HL-60 (cell line): ENCODE measurements around the gene OR51B5.

Experiments
- DNase-seq, 2 experiments: peaks; one replicate each; pipeline ENCODE4 v3.0.0-alpha.2; 2010 to 2020; ENCODE audit warnings: low read depth in 1 of 2, low spot score in 1 of 2
- H3K27ac ChIP-seq: fragments of 250-450 bp; sonication (Bioruptor Pico); replicated peaks from 2 replicates; pipeline ENCODE4 v1.5.1; 2020; ENCODE audit warnings: mild to moderate bottlenecking, moderate library complexity
- H3K27me3 ChIP-seq: fragments of 250-450 bp; sonication (Bioruptor Pico); 2 replicates; pipeline ENCODE4 v1.5.1; 2021; ENCODE audit warnings: mild to moderate bottlenecking, moderate library complexity; ENCODE audit not compliant: insufficient read depth, poor library complexity, severe bottlenecking
- H3K4me3 ChIP-seq: replicated peaks from 2 replicates; pipeline ENCODE4 v1.5.1; 2011; ENCODE audit warnings: mild to moderate bottlenecking, control low read depth, low read length; ENCODE audit not compliant: insufficient read depth
- GABPA ChIP-seq: IDR thresholded peaks from 2 replicates; pipeline ENCODE4 v1.6.1; 2012; ENCODE audit warnings: low read depth
- POLR2AphosphoS5 ChIP-seq: IDR thresholded peaks from 2 replicates; pipeline ENCODE4 v1.6.1; 2012; ENCODE audit warnings: low read depth
- SPI1 ChIP-seq: IDR thresholded peaks from 2 replicates; pipeline ENCODE4 v1.6.1; 2012; ENCODE audit warnings: low read depth, mild to moderate bottlenecking, borderline replicate concordance
- long read RNA-seq: library from polyadenylated mRNA; unstranded; transcript quantifications from one replicate; pipeline ENCODE4 v2.0.0, GENCODE V29; 2020
- TF ChIP-seq, protein P1 (sequence below): IDR thresholded peaks from 2 replicates; pipeline ENCODE4 v1.6.1; 2012; ENCODE audit warnings: low read depth; ENCODE audit not compliant: insufficient replicate concordance
- TF ChIP-seq, protein P2 (sequence below): IDR thresholded peaks from one replicate; pipeline ENCODE4 v1.5.1; 2011; ENCODE audit warnings: low read length, control low read depth, inconsistent platforms; ENCODE audit not compliant: insufficient read depth

The OR51B5 gene, protein sequence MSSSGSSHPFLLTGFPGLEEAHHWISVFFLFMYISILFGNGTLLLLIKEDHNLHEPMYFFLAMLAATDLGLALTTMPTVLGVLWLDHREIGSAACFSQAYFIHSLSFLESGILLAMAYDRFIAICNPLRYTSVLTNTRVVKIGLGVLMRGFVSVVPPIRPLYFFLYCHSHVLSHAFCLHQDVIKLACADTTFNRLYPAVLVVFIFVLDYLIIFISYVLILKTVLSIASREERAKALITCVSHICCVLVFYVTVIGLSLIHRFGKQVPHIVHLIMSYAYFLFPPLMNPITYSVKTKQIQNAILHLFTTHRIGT
- long read RNA-seq: 0 reads

DNA sequence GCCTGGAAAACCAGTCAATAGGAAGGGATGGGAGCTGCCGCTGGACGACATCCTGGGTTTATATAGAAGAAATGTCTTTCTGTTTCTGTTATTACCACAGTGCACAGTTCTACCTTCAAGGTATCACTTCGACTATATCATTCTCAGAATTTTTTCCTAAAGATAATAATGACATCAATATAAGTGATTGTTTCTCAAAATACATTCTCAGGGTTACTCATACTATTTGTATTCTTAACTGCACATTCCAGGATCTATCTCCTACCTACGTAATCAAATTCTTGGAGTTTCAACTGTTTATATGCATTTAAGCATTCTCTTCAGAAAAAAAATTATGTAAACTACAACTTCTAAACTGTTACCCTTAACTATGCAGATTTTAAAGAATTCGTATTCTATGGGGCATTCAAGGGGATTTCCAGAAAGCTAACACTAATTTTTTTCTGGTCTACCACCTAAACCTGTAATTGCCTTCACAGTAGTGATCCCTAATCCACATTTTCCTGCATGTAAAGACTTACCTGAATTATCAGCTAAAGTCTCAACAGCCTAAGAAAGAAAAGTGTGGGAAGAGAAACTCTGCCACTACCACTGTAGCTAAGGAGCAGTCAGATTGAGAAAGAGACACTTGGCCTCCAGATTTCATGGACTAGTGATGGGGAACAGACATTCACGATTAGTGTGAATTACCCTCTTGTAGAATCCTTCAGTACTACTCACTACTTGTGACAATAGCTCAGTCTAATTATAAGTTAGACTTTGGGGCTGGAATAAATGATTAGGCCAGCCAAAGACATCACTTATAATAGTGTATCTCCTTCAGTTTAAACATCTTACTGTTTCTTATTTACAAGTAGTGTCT is at the start of gene OR51B5:
Gene OR51B5, minus strand, starts transcription at position 51 of the 862 bp plus-strand sequence. Its CDS starts 0 bp downstream, at position 51.
- Histone ChIP-seq H3K27me3 (peaks cover 2% of the 10 kb centered on the region), H3K27ac (no peak within 1 kb of the TSS), H3K4me3 (no peak within 1 kb of the TSS)
- DNase-seq: no peak
- no peak for TF ChIP-seq POLR2AphosphoS5
- TF ChIP-seq, protein P1, sequence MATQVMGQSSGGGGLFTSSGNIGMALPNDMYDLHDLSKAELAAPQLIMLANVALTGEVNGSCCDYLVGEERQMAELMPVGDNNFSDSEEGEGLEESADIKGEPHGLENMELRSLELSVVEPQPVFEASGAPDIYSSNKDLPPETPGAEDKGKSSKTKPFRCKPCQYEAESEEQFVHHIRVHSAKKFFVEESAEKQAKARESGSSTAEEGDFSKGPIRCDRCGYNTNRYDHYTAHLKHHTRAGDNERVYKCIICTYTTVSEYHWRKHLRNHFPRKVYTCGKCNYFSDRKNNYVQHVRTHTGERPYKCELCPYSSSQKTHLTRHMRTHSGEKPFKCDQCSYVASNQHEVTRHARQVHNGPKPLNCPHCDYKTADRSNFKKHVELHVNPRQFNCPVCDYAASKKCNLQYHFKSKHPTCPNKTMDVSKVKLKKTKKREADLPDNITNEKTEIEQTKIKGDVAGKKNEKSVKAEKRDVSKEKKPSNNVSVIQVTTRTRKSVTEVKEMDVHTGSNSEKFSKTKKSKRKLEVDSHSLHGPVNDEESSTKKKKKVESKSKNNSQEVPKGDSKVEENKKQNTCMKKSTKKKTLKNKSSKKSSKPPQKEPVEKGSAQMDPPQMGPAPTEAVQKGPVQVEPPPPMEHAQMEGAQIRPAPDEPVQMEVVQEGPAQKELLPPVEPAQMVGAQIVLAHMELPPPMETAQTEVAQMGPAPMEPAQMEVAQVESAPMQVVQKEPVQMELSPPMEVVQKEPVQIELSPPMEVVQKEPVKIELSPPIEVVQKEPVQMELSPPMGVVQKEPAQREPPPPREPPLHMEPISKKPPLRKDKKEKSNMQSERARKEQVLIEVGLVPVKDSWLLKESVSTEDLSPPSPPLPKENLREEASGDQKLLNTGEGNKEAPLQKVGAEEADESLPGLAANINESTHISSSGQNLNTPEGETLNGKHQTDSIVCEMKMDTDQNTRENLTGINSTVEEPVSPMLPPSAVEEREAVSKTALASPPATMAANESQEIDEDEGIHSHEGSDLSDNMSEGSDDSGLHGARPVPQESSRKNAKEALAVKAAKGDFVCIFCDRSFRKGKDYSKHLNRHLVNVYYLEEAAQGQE: no peak
- no peak for TF ChIP-seq SPI1
- TF ChIP-seq, protein P2, sequence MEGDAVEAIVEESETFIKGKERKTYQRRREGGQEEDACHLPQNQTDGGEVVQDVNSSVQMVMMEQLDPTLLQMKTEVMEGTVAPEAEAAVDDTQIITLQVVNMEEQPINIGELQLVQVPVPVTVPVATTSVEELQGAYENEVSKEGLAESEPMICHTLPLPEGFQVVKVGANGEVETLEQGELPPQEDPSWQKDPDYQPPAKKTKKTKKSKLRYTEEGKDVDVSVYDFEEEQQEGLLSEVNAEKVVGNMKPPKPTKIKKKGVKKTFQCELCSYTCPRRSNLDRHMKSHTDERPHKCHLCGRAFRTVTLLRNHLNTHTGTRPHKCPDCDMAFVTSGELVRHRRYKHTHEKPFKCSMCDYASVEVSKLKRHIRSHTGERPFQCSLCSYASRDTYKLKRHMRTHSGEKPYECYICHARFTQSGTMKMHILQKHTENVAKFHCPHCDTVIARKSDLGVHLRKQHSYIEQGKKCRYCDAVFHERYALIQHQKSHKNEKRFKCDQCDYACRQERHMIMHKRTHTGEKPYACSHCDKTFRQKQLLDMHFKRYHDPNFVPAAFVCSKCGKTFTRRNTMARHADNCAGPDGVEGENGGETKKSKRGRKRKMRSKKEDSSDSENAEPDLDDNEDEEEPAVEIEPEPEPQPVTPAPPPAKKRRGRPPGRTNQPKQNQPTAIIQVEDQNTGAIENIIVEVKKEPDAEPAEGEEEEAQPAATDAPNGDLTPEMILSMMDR: no peak
- TF ChIP-seq GABPA: no peak

DNA sequence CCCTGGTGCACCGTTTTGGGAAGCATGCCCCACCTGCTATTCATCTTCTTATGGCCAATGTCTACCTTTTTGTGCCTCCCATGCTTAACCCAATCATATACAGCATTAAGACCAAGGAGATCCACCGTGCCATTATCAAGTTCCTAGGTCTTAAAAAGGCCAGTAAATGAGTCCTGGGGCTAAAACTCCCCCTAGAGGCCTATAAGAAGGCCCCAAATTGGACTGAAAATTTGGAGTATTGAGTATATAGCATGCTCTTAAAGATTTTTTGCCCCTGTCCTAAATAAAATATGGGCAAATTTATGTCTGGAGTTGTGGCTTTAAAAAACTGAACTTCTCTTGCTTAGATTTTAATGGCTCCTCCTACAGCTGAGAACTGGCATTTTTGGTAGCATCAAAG is 46.9 kb upstream of the OR51B5 start:
- DNase-seq: no peak
- TF ChIP-seq POLR2AphosphoS5 (no peak), GABPA (no peak), SPI1 (no peak)
- TF ChIP-seq, protein P1: no peak
- TF ChIP-seq, protein P2: no peak
- Histone ChIP-seq H3K27me3 (no peaks in the 10 kb centered on the region), H3K4me3 (no peak overlapping the region), H3K27ac (no peak overlapping the region)

DNA sequence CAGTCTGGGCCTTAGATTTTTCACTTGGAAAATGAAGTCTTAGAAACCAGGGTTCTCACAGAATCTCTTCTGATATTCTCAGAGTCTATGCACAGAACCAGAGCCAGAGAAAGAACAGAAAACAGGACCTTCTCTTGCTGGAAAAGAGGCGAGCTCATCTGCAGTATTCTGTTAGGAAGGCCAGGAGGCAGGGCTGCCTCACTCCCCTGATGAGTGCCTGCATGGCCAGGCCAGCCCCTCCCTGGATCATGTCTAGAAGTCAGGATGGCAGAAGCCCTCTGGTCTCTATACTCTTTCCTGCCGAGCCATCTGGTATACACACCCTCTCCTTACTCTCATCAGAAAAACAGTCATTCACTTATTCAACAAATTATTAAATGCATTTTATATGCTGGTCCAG is 41.0 kb upstream of the OR51B5 start:
- H3K27me3 ChIP-seq: no peaks in the 10 kb centered on the region
- TF ChIP-seq, protein P1: no peak
- no peak for TF ChIP-seq GABPA
- no peak overlapping the region for H3K4me3 ChIP-seq
- no peak overlapping the region for H3K27ac ChIP-seq
- DNase-seq: no peak
